ENCODE results near the gene GIT2. TPM values are rescaled to one million over a fixed set of nuclear protein-coding genes. Genes with fewer than 3 reads are reported as not detected.

GIT2 gene
- total and polyA plus RNA-seq, 2 of the 8 experiments (the other 6 are each of a cell fraction or from before 2014, with no cell fraction given), result 9.6 to 20.7 TPM

- no peak overlapping the region for H4K5ac ChIP-seq (ENCODE audit: insufficient read length, low read depth, low read length)
- no peak overlapping the region for H3K4me3 ChIP-seq (ENCODE audit: extremely low read depth in 1 of 4, insufficient read depth in 2 of 4, low read depth in 3 of 4, low read length in 4 of 4)
- H3K23ac ChIP-seq (ENCODE audit: insufficient read length), result no peak overlapping the region
- peaks cover 2 to 15% (median 6%) of the 10 kb centered on the region in 4 experiments; a peak in 5 of 8 replicates for H3K36me3 ChIP-seq (ENCODE audit: control insufficient read depth in 2 of 4, insufficient read depth in 4 of 4, low read length in 3 of 4)
- no peak overlapping the region for H2AK5ac ChIP-seq (ENCODE audit: low read depth, low read length)
- FAIRE-seq, result no peak
- H3K56ac ChIP-seq (replicated peaks; ENCODE audit: insufficient read length, low read depth, low read length), result no peak overlapping the region
- H3K18ac ChIP-seq (ENCODE audit: extremely low read depth, low read length), result no peak overlapping the region
- 90% methylated on average over 10 of the region's 10 CpGs; no CpG with 5 or more reads in 1 of the 2 experiments for WGBS, 2 experiments (ENCODE audit: extremely low coverage in 1 of 2, insufficient coverage in 1 of 2, insufficient read length in 1 of 2, insufficient replicate concordance in 2 of 2, low coverage in 1 of 2, low lambda C conversion rate in 2 of 2, missing lambda C conversion rate in 1 of 2)
- TF ChIP-seq EGR1 (IDR thresholded peaks at IDR 0.05; ENCODE audit: borderline replicate concordance, low read depth, low read length), result no peak
- TF ChIP-seq NANOG (IDR thresholded peaks at IDR 0.05; ENCODE audit: insufficient read depth, low read depth, low read length, poor library complexity, severe bottlenecking), result no peak
- TF ChIP-seq BRCA1 (IDR thresholded peaks at IDR 0.05; ENCODE audit: low read depth, low read length), result no peak
- no peak for TF ChIP-seq CTCF (IDR thresholded peaks at IDR 0.05; ENCODE audit: control extremely low read depth in 1 of 3, insufficient read depth in 1 of 3, low read depth in 1 of 3, low read length in 3 of 3)
- TF ChIP-seq FOSL1 (IDR thresholded peaks at IDR 0.05; ENCODE audit: insufficient read depth, low read depth, low read length), result no peak
- TF ChIP-seq TBP (IDR thresholded peaks at IDR 0.05; ENCODE audit: low read depth, low read length), result no peak
- no peak for TF ChIP-seq CBX5 (IDR thresholded peaks at IDR 0.05; ENCODE audit: low read depth, low read length)
- H2BK120ac ChIP-seq (replicated peaks; ENCODE audit: low read depth, low read length), result no peak overlapping the region
- H2BK12ac ChIP-seq (ENCODE audit: low read depth, low read length), result no peak overlapping the region
- no peak overlapping the region for H2BK20ac ChIP-seq (ENCODE audit: low read length)
- H3K4ac ChIP-seq (replicated peaks; ENCODE audit: insufficient read length, low read depth, low read length), result no peak overlapping the region
- H3K4me1 ChIP-seq (replicated peaks in 1 of 4; ENCODE audit: control insufficient read depth in 3 of 4, insufficient read depth in 4 of 4, low read length in 3 of 4), result no peaks in the 10 kb centered on the region
- no peaks in the 10 kb centered on the region for H3K27me3 ChIP-seq (replicated peaks in 1 of 4; ENCODE audit: control insufficient read depth in 3 of 4, extremely low read depth in 1 of 4, insufficient read depth in 3 of 4, low read length in 3 of 4)
- H3K27ac ChIP-seq (ENCODE audit: low read depth, low read length), result no peak overlapping the region
- DNase-seq (ENCODE audit: low read depth in 1 of 2, low spot score in 2 of 2), result no peak
- H3K79me1 ChIP-seq (ENCODE audit: low read depth, low read length), result no peaks in the 10 kb centered on the region; the same call in 1 of the 2 replicates
- H4K8ac ChIP-seq (ENCODE audit: extremely low read depth, insufficient read depth, low read length), result no peak overlapping the region
- H2BK15ac ChIP-seq (ENCODE audit: low read length), result no peak overlapping the region
- no peak overlapping the region for H4K91ac ChIP-seq (replicated peaks; ENCODE audit: insufficient read length, low read length)
- H2AFZ ChIP-seq (ENCODE audit: low read length), result no peak overlapping the region
- no peak overlapping the region for H3K14ac ChIP-seq (ENCODE audit: insufficient read length)
- no peak overlapping the region for H3K9ac ChIP-seq (replicated peaks in 1 of 4; ENCODE audit: extremely low read depth in 1 of 4, low read depth in 3 of 4, low read length in 3 of 4)
- no peak overlapping the region for H2BK5ac ChIP-seq (ENCODE audit: low read depth, low read length)
- peaks cover 0 to 3% of the 10 kb centered on the region in 2 experiments; a peak in 1 of 4 replicates for H3K79me2 ChIP-seq (ENCODE audit: control insufficient read depth in 1 of 2, insufficient read depth in 2 of 2, low read length in 2 of 2)
- H3K4me2 ChIP-seq (ENCODE audit: insufficient read depth in 1 of 2, low read depth in 2 of 2, low read length in 2 of 2), result no peak overlapping the region
- ChIA-PET POLR2A (ENCODE audit: partially characterized antibody) (no interaction called here), CTCF (ENCODE audit: partially characterized antibody) (interaction anchor here (0.8 kb wide), 1 partner anchor 60 kb away, joined by 3 read pairs; no protein-coding TSS in a partner anchor)
- no peaks in the 10 kb centered on the region for H3K9me3 ChIP-seq (ENCODE audit: insufficient read depth in 2 of 2, low read depth in 1 of 2, low read length in 1 of 2)
- peaks cover 0 to 1% of the 10 kb centered on the region in 2 experiments for H4K20me1 ChIP-seq (replicated peaks in 1 of 2; ENCODE audit: control insufficient read depth in 1 of 2, insufficient read depth in 2 of 2, low read length in 2 of 2)
- no peaks in the 10 kb centered on the region for H3K23me2 ChIP-seq (ENCODE audit: low read depth, low read length)
These were observed 7.9 kb downstream of the GIT2 start for GRCh38 chr12:109988274-109988673.
